Aorta (tissue), 5 donors: ENCODE results near the gene SHANK3. TPM values are rescaled to one million over a fixed set of nuclear protein-coding genes. Genes with fewer than 3 reads are reported as not detected.
A peak's percentile ranks its signal among the peaks of the same experiment; 100 is the strongest.

Source experiments
- ATAC-seq: fragments of 200-7000 bp; cut with Tn5 transposase; one replicate; pipeline ENCODE4 v1.9.1; 2022; ENCODE audit warnings: moderate library complexity; ENCODE audit not compliant: low FRiP score
- DNase-seq, 2 donors: peaks; one replicate each; pipeline ENCODE4 v3.0.0-alpha.2; 2020
- H3K27ac ChIP-seq, 2 donors: one replicate each; pipeline ENCODE4 v1.5.1; 2013; ENCODE audit warnings: low read length in 2 of 2, mild to moderate bottlenecking in 2 of 2, moderate library complexity in 2 of 2, control low read depth in 1 of 2, inconsistent platforms in 1 of 2, low read depth in 1 of 2
- H3K27me3 ChIP-seq, 2 donors: one replicate each; pipeline ENCODE4 v1.6.1; 2013; ENCODE audit warnings: control low read depth in 1 of 2, low read length in 1 of 2, mild to moderate bottlenecking in 1 of 2, moderate library complexity in 1 of 2; ENCODE audit not compliant: insufficient read depth in 2 of 2, control insufficient read depth in 1 of 2
- H3K36me3 ChIP-seq, 2 donors: one replicate each; pipeline ENCODE4 v1.6.1; 2013; ENCODE audit warnings: control low read depth in 1 of 2, low read length in 1 of 2, mild to moderate bottlenecking in 1 of 2; ENCODE audit not compliant: insufficient read depth in 2 of 2, control insufficient read depth in 1 of 2
- H3K4me1 ChIP-seq, 2 donors: one replicate each; pipeline ENCODE4 v1.6.1; 2013; ENCODE audit warnings: low read length in 2 of 2, control low read depth in 1 of 2, mild to moderate bottlenecking in 1 of 2, moderate library complexity in 1 of 2; ENCODE audit not compliant: insufficient read depth in 2 of 2, control insufficient read depth in 1 of 2
- H3K4me3 ChIP-seq, 2 donors: one replicate each; pipeline ENCODE4 v1.5.1; 2013; ENCODE audit warnings: low read length in 2 of 2, control low read depth in 1 of 2, mild to moderate bottlenecking in 1 of 2
- H3K9me3 ChIP-seq: one replicate; pipeline ENCODE4 v1.6.1; 2013; ENCODE audit warnings: mild to moderate bottlenecking, low read length; ENCODE audit not compliant: control insufficient read depth
- WGBS, 2 donors: extraction: QIAGEN DNeasy Blood & Tissue Kit; methylation state at CpG; one replicate each; pipeline ENCODE4 v1.1.7; 2013; 5-methylcytosine and 5-hydroxymethylcytosine counted together
- intact Hi-C, 2 donors: fragments of 100-400 bp; cut with DNase I; formaldehyde crosslinking; loops; one replicate each; pipeline versions ENCODE4 v1.14.2 to v1.15.0; 2022
- polyA plus RNA-seq, 2 donors: library from polyadenylated mRNA; stranded (reverse); fragments of 200-250 nt; gene quantifications; one replicate each; pipeline ENCODE4 v1.2.3, GENCODE V29; 2013
- total RNA-seq, 2 donors: library from RNA; stranded (reverse); fragmentation: NEBNext Ultra II Directional; extraction: Animal tissue kit (Norgen Biotek cat#: 25700); gene quantifications; one replicate each; pipeline ENCODE4 v1.2.1, GENCODE V29; 2021
- donor health status: healthy with polysubstance abuse.
- donor health status: Bipolar disorder and iron deficiency.
- donor health status: DM: no; HTN: no; CAD: no.
- donor health status: DM: no; HTN: no; CAD: no.
- donor health status: DM: yes; HTN: yes; CAD: no.

Gene SHANK3
- total and polyA plus RNA-seq, 4 donors: 0.63 to 62.9 (median 25.9) TPM

DNA sequence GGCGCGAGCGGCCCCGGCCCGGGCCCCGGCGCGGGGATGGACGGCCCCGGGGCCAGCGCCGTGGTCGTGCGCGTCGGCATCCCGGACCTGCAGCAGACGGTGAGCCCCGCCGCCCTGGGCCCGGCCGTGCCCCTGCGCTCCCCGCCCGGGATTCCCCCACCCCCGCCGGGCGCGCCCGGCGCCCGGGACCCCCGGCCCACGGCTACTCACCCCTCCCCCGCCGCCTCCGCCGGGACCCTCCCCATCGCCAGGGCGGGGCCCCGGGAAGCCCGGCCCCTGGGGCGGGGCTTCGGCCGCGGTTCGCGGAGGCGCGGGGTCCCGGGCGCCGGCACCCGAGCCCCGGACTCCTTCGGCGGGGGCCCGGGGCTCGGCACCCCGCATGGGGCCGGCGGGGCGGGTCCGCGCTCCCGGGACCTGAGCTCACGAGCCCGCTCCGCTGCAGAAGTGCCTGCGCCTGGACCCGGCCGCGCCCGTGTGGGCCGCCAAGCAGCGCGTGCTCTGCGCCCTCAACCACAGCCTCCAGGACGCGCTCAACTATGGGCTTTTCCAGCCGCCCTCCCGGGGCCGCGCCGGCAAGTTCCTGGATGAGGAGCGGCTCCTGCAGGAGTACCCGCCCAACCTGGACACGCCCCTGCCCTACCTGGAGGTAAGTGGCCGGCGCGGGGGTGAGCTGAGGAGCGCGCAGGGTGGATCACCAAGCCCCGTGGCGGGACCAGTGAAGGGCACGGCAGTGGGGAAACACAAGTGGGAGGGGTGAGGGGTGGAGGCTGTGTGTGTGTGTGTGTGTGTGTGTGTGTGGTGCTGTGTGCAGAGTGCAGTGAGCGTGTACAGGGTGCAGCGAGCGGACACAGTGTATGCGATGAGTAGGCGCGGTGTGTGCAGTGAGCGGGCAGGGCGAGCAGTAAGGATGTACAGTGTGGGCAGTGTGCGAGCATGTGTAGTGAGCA lies 2.3 kb downstream of the SHANK3 start:
- Histone ChIP-seq H3K4me3 (peak overlapping the region in 1 of 2 donors; percentile 28), H3K36me3 (no peaks in the 10 kb centered on the region), H3K9me3 (no peaks in the 10 kb centered on the region), H3K27ac (no peak overlapping the region), H3K4me1 (no peaks in the 10 kb centered on the region), H3K27me3 (no peaks in the 10 kb centered on the region)
- ATAC-seq: no peak
- WGBS, 2 donors: 5 to 7% methylated on average over 57 to 105 of the region's 105 CpGs
- no peak for DNase-seq
- intact Hi-C loops: no loop called here

DNA sequence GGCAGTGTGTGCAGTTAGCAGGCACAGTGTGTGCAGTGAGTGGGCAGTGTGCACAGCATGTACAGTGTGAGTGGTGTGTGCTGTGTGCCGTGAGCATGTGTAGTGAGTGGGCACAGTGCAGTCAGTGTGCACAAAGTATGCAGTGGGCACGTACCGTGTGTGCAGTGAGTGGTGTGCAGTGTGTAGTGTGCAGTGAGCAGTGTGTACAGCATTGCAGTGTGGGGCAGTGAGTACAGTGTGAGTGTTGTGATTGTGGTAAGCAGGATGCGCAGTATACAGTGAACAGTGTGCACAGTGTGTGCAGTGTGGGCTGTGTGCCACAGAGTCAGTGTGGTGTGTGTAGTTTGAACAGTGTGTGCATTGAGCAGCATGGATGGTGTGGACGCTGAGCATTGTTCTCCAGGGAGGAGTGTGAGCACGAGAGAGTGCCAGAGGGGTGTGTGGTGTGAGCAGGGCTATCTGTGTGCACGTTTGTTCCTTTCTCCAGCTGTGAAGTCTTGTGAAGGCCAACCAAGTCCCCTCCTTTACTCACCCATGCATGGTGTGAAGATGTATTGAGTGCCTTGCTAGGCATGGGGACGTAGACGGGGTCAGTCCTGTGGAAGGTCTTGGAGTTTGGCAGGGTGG lies 3.0 kb downstream of the SHANK3 start:
- Histone ChIP-seq H3K27ac (no peak overlapping the region), H3K4me1 (no peaks in the 10 kb centered on the region), H3K4me3 (no peak overlapping the region), H3K27me3 (no peaks in the 10 kb centered on the region), H3K36me3 (no peaks in the 10 kb centered on the region), H3K9me3 (no peaks in the 10 kb centered on the region)
- DNase-seq: no peak
- no peak for ATAC-seq
- intact Hi-C loops: no loop called here
- WGBS, 2 donors: 67 to 74% methylated on average over 9 of the region's 9 CpGs

DNA sequence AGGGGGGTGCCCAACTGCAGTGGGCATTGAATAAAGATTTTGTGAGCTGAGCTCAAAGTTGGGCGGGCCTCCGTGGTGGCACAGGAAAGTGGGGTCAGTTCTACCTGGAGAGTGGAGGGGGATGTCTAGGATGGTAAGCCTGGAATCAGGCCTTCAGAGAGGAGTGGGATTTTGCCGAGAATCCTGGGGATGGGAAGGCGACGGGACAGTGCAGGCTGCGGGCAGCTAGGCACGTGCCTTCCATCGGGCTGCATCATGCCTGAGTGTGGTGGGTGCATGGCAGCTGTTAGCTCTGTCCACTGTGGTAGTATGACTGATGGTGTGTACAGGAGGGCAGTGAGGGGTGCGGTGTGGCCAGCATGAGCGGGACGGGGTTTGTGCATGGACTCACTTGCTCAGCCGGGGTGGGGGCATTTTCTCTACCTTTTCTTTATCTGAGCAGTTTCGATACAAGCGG lies 3.6 kb downstream of the SHANK3 start:
- intact Hi-C loops: no loop called here
- Histone ChIP-seq H3K4me3 (no peak overlapping the region), H3K36me3 (no peaks in the 10 kb centered on the region), H3K4me1 (no peaks in the 10 kb centered on the region), H3K27me3 (no peaks in the 10 kb centered on the region), H3K27ac (no peak overlapping the region), H3K9me3 (no peaks in the 10 kb centered on the region)
- WGBS, 2 donors: 89 to 91% methylated on average over 14 of the region's 14 CpGs
- DNase-seq: no peak
- no peak for ATAC-seq

DNA sequence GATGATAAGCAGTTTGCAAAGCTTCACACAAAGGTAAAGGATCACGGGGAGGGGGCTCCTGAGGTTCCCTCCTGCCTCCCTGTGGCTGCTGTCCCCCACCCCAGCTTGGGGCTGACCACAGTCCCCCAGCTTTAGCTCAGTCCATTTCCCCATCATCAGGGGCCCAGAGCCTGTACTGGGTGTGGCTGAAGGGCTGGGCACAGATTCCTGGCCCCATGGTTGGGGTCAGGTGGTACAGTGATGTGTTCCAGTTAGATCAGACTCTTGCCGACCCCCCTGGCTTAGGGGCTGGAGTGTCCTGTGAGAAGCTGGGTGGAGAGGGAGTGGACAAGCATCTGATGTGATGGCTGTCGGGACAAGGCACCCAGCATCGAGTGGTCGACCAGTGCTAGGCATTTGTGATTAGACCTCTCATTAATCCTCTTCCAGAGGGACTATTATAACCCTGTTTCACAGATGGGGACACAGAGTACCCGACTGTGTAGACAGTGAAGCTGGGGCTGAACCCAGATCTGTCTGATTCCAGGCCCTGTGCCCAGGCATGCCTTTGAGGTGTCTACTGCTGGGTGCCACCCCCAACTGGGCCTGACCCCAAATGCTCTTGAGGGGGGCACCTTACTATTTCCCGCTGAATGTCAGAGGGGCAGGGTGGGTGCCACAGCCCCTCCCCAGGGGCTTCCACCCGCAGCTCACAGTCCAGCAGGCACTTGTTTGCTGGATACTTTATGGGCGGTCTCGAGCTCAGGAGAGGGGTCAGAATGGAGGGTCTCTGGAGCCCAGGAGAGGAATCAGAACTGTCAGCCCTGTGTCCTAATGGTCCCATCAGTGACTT lies 4.3 kb downstream of the SHANK3 start:
- no peak for DNase-seq

DNA sequence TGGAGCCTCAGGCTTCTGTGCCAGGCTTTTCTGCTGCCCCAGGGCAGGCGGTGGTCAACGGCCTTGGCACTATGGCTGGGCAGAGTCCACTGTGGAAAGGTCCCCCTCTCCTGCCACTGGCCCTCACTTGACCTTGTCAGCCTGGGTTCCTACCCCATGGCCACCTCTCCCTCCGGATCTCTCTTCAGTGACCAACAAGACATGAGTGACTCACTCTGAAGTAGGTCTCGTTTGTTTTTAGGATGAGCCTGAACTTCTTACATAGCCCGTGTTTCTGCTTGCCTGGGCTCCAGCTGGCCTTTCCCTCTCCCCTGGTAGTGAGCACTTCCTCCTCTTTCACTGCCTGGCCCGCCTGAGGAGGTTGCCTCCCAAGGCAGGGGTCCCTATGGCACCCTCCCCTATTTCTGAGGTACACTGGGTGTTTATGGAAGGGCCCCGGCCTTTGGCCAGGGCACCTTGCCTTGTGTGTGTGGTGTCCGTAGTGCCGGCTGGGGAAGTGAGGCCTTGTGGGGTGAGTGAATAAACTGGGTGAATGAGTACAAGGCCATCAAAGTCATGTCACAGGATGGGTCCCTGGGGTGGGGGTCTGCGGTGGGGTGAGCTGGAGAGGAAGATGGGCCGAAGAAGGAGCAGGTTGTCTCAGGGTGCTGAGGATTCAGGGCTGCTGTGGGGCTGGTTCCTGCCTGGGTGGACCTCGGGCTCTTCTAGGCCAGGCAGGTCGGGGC lies 5.0 kb downstream of the SHANK3 start:
- no peaks in the 10 kb centered on the region for H3K36me3 ChIP-seq
- intact Hi-C loops: no loop called here
- ATAC-seq (no peak), DNase-seq (peak in 1 of 2 donors; percentile 61)
- no peaks in the 10 kb centered on the region for H3K9me3 ChIP-seq
- 87 to 92% methylated on average over 13 of the region's 13 CpGs for WGBS, 2 donors
- no peaks in the 10 kb centered on the region for H3K4me1 ChIP-seq
- no peak overlapping the region for H3K27ac ChIP-seq
- no peak overlapping the region for H3K4me3 ChIP-seq
- H3K27me3 ChIP-seq: no peaks in the 10 kb centered on the region

More for the DNA sequence above, 4.3 kb downstream of the SHANK3 start:
- no peaks in the 10 kb centered on the region for H3K9me3 ChIP-seq
- intact Hi-C loops: no loop called here
- no peaks in the 10 kb centered on the region for H3K4me1 ChIP-seq
- no peak for ATAC-seq
- no peaks in the 10 kb centered on the region for H3K27me3 ChIP-seq
- H3K4me3 ChIP-seq: no peak overlapping the region
- WGBS, 2 donors: 79% methylated on average over 10 of the region's 10 CpGs
- H3K36me3 ChIP-seq: no peaks in the 10 kb centered on the region
- H3K27ac ChIP-seq: no peak overlapping the region

DNA sequence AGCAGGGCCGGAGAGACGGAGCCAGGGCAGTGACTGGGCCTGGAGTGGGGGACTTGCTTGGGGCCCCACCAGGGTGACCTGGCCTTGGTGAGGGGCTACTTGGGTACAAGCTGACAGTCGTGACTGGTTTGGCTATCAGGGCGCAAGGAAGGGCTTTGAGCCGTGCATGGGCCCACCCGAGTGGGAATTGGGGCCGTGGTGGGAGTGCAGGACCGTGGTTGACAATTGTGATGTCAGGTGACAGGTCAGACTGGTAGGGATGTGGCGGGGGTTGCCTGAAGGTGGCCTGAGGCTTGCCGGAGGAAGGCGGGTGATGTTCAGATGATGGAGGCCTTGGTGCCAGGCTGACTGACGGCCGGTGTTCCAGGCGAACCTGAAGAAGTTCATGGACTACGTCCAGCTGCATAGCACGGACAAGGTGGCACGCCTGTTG lies 5.6 kb downstream of the SHANK3 start:
- intact Hi-C loops: no loop called here
- H3K27ac ChIP-seq: no peak overlapping the region
- no peaks in the 10 kb centered on the region for H3K36me3 ChIP-seq
- H3K4me1 ChIP-seq: no peaks in the 10 kb centered on the region
- no peak for ATAC-seq
- H3K9me3 ChIP-seq: no peaks in the 10 kb centered on the region
- peak in 1 of 2 donors; percentile 55 for DNase-seq
- no peak overlapping the region for H3K4me3 ChIP-seq
- H3K27me3 ChIP-seq: no peaks in the 10 kb centered on the region
- 91 to 94% methylated on average over 17 of the region's 17 CpGs for WGBS, 2 donors

DNA sequence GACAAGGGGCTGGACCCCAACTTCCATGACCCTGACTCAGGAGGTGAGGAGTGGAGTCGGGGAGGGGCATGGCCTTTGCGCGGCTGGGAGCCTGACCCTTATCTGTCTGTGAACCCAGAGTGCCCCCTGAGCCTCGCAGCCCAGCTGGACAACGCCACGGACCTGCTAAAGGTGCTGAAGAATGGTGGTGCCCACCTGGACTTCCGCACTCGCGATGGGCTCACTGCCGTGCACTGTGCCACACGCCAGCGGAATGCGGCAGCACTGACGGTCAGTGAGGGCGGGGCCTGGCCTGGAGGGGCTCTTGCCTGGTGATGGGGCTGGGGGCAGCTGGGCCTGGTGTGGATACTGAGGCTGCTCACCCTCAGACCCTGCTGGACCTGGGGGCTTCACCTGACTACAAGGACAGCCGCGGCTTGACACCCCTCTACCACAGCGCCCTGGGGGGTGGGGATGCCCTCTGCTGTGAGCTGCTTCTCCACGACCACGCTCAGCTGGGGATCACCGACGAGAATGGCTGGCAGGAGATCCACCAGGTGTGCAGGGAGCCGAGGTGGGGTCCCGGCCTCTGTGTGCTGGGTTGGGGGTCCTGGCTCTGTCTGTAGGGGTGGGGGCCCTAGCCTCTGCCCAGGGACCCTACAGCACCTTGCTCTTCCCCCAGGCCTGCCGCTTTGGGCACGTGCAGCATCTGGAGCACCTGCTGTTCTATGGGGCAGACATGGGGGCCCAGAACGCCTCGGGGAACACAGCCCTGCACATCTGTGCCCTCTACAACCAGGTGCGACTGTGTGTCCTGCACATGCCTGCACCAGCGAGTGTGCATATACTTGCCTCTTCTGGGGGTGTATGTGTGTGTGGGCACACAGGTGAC lies 6.3 kb downstream of the SHANK3 start:
- Histone ChIP-seq H3K27ac (no peak overlapping the region), H3K27me3 (no peaks in the 10 kb centered on the region), H3K4me1 (no peaks in the 10 kb centered on the region), H3K9me3 (no peaks in the 10 kb centered on the region), H3K36me3 (no peaks in the 10 kb centered on the region), H3K4me3 (no peak overlapping the region)
- 93% methylated on average over 30 of the region's 30 CpGs for WGBS, 2 donors
- ATAC-seq: no peak
- peak in 1 of 2 donors; percentile 67 for DNase-seq
- intact Hi-C loops: no loop called here
